Smooth muscle cell (in vitro differentiated cells): Measurements from ENCODE around the gene LMX1B. TPM values are rescaled to one million over a fixed set of nuclear protein-coding genes. Genes with fewer than 3 reads are reported as not detected.

Experiments
- DNase-seq: peaks from one replicate; lab custom pipeline; 2025; ENCODE audit not compliant: unreplicated experiment; lab: John Stamatoyannopoulos, UW
- H2AFZ ChIP-seq: fragments of 200-600 bp; sonication (generic); 2 replicates; pipeline ENCODE4 v1.6.0; 2016; ENCODE audit warnings: antibody characterized with exemption, low read depth, mild to moderate bottlenecking
- H3F3A ChIP-seq: fragments of 200-600 bp; sonication (generic); 2 replicates; pipeline ENCODE4 v1.6.0; 2017; ENCODE audit warnings: antibody characterized with exemption, low read depth
- H3K27ac ChIP-seq: fragments of 200-600 bp; sonication (generic); 2 replicates; pipeline ENCODE4 v1.5.1; 2016; ENCODE audit warnings: low read depth, mild to moderate bottlenecking
- H3K27me3 ChIP-seq: fragments of 200-600 bp; sonication (generic); 2 replicates; pipeline ENCODE4 v1.6.1; 2016; ENCODE audit warnings: low read depth, mild to moderate bottlenecking
- H3K36me3 ChIP-seq: fragments of 200-600 bp; sonication (generic); 2 replicates; pipeline ENCODE4 v1.5.1; 2016; ENCODE audit warnings: low read depth
- H3K4me1 ChIP-seq: fragments of 200-600 bp; sonication (generic); 2 replicates; pipeline ENCODE4 v1.5.1; 2016; ENCODE audit warnings: low read depth
- H3K4me2 ChIP-seq: fragments of 200-600 bp; sonication (generic); 2 replicates; pipeline ENCODE4 v1.6.0; 2016; ENCODE audit warnings: mild to moderate bottlenecking
- H3K4me3 ChIP-seq: fragments of 200-600 bp; sonication (generic); 2 replicates; pipeline ENCODE4 v1.5.1; 2016; ENCODE audit warnings: mild to moderate bottlenecking
- H3K79me2 ChIP-seq: fragments of 200-600 bp; sonication (generic); 2 replicates; pipeline ENCODE4 v1.6.0; 2016; ENCODE audit warnings: low read depth, mild to moderate bottlenecking
- H3K9ac ChIP-seq: fragments of 200-600 bp; sonication (generic); 2 replicates; pipeline ENCODE4 v1.6.0; 2016; ENCODE audit warnings: low read depth
- H3K9me3 ChIP-seq: fragments of 200-600 bp; sonication (generic); replicated peaks from 2 replicates; pipeline ENCODE4 v1.5.1; 2016; ENCODE audit warnings: low read depth
- H4K20me1 ChIP-seq: fragments of 200-600 bp; sonication (generic); 2 replicates; pipeline ENCODE4 v1.6.0; 2016; ENCODE audit warnings: low read depth
- CTCF ChIP-seq: fragments of 200-600 bp; sonication (generic); IDR thresholded peaks from 2 replicates; pipeline ENCODE4 v1.5.1; 2017; ENCODE audit warnings: borderline replicate concordance, mild to moderate bottlenecking, antibody characterized with exemption; ENCODE audit not compliant: insufficient read depth, poor library complexity, severe bottlenecking
- whole genome bisulfite sequencing: methylation state at CpG from one replicate; pipeline ENCODE4 v1.1.7; 2016; ENCODE audit warnings: low lambda C conversion rate; 5-methylcytosine and 5-hydroxymethylcytosine counted together
- polyA plus RNA-seq: library from polyadenylated mRNA; unstranded; fragments of >200 nt; fragmentation: Nextera tagmentation; extraction: Ambion mirVana; gene quantifications from 2 replicates; pipeline ENCODE4 v1.2.1, GENCODE V29; 2016
- total RNA-seq: library from RNA; depleted of rRNA; stranded (reverse); fragments of >200 nt; gene quantifications from 2 replicates; pipeline ENCODE4 v1.2.3, GENCODE V29; 2014

LMX1B gene
- total and polyA plus RNA-seq, 2 experiments from 2014 or later = not detected

- no peak for DNase-seq
- Histone ChIP-seq H3K36me3 (no peaks in the 10 kb centered on the region), H3K4me1 (peaks cover 38% of the 10 kb centered on the region), H3K9ac (no peak overlapping the region), H3K9me3 (no peaks in the 10 kb centered on the region), H3K27ac (no peak overlapping the region), H3F3A (no peaks in the 10 kb centered on the region), H3K4me2 (no peak overlapping the region), H3K79me2 (no peaks in the 10 kb centered on the region), H3K4me3 (no peak overlapping the region), H4K20me1 (no peaks in the 10 kb centered on the region), H2AFZ (no peak overlapping the region), H3K27me3 (peaks cover 43% of the 10 kb centered on the region)
- WGBS = 87% methylated on average over 15 of the region's 15 CpGs
- no peak for TF ChIP-seq CTCF
These were observed 53.7 kb downstream of the LMX1B start for GRCh38 chr9:126667190-126668055.

GRCh38 chr9:126668058-126668457 is 54.3 kb downstream of the LMX1B start:
- Histone ChIP-seq H3K4me3 (no peak overlapping the region), H4K20me1 (no peaks in the 10 kb centered on the region), H3K36me3 (no peaks in the 10 kb centered on the region), H3K79me2 (no peaks in the 10 kb centered on the region), H3F3A (no peaks in the 10 kb centered on the region), H3K9me3 (no peaks in the 10 kb centered on the region), H3K27ac (no peak overlapping the region), H3K4me1 (peaks cover 41% of the 10 kb centered on the region), H2AFZ (no peak overlapping the region), H3K4me2 (no peak overlapping the region), H3K9ac (no peak overlapping the region), H3K27me3 (peaks cover 50% of the 10 kb centered on the region)
- no peak for TF ChIP-seq CTCF
- WGBS = 82% methylated on average over 3 of the region's 3 CpGs
- DNase-seq = no peak

- WGBS = 65% methylated on average over 14 of the region's 14 CpGs
- H3K27me3 ChIP-seq = peaks cover 60% of the 10 kb centered on the region
- no peak for TF ChIP-seq CTCF
These were observed 55.4 kb downstream of the LMX1B start for GRCh38 chr9:126669108-126669507.

GRCh38 chr9:126670270-126670669 is 56.5 kb downstream of the LMX1B start:
- Histone ChIP-seq H3K79me2 (no peaks in the 10 kb centered on the region), H3K4me2 (no peak overlapping the region), H2AFZ (no peak overlapping the region), H3K4me3 (no peak overlapping the region), H4K20me1 (no peaks in the 10 kb centered on the region), H3K27ac (no peak overlapping the region), H3K27me3 (peaks cover 72% of the 10 kb centered on the region), H3K36me3 (no peaks in the 10 kb centered on the region), H3K4me1 (peaks cover 37% of the 10 kb centered on the region), H3K9me3 (no peaks in the 10 kb centered on the region), H3F3A (no peaks in the 10 kb centered on the region), H3K9ac (no peak overlapping the region)
- WGBS = 95% methylated on average over 12 of the region's 12 CpGs
- no peak for TF ChIP-seq CTCF
- no peak for DNase-seq

More at GRCh38 chr9:126669108-126669507, 55.4 kb downstream of the LMX1B start:
- no peaks in the 10 kb centered on the region for H3K36me3 ChIP-seq
- H3K4me2 ChIP-seq = no peak overlapping the region
- no peak overlapping the region for H3K4me3 ChIP-seq
- no peak overlapping the region for H3K9ac ChIP-seq
- H4K20me1 ChIP-seq = no peaks in the 10 kb centered on the region
- peaks cover 42% of the 10 kb centered on the region for H3K4me1 ChIP-seq
- no peak overlapping the region for H3K27ac ChIP-seq
- no peaks in the 10 kb centered on the region for H3K79me2 ChIP-seq
- no peak for DNase-seq
- no peak overlapping the region for H2AFZ ChIP-seq
- H3F3A ChIP-seq = no peaks in the 10 kb centered on the region
- H3K9me3 ChIP-seq = no peaks in the 10 kb centered on the region
